ENCODE results near the gene ZBTB14. TPM values are rescaled to one million over a fixed set of nuclear protein-coding genes. Genes with fewer than 3 reads are reported as not detected.
A peak's percentile ranks its signal among the peaks of the same experiment; 100 is the strongest.

ZBTB14 gene
- total RNA-seq, 4 donors from 2014 or later = 16.1 to 23.6 (median 18.4) TPM

GRCh38 chr18:5294113-5294456, 1.4 kb downstream of the ZBTB14 start:
- WGBS, 2 donors = 57 to 58% methylated on average over 5 of the region's 5 CpGs
- Histone ChIP-seq H3K27ac (peak overlapping the region; percentile 76 to 92 (median 89)), H3K4me3 (replicated peaks in 1 of 3) (peak overlapping the region in 2 of 3 donors; percentile 54 to 69), H3K36me3 (peaks cover 12 to 17% of the 10 kb centered on the region in 2 donors), H3K27me3 (no peaks in the 10 kb centered on the region), H3K4me1 (no peaks in the 10 kb centered on the region), H3K9me3 (no peaks in the 10 kb centered on the region)
- TF ChIP-seq POLR2A (IDR thresholded peaks at IDR 0.05) = no peak
- TF ChIP-seq, protein P1, sequence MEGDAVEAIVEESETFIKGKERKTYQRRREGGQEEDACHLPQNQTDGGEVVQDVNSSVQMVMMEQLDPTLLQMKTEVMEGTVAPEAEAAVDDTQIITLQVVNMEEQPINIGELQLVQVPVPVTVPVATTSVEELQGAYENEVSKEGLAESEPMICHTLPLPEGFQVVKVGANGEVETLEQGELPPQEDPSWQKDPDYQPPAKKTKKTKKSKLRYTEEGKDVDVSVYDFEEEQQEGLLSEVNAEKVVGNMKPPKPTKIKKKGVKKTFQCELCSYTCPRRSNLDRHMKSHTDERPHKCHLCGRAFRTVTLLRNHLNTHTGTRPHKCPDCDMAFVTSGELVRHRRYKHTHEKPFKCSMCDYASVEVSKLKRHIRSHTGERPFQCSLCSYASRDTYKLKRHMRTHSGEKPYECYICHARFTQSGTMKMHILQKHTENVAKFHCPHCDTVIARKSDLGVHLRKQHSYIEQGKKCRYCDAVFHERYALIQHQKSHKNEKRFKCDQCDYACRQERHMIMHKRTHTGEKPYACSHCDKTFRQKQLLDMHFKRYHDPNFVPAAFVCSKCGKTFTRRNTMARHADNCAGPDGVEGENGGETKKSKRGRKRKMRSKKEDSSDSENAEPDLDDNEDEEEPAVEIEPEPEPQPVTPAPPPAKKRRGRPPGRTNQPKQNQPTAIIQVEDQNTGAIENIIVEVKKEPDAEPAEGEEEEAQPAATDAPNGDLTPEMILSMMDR (IDR thresholded peaks at IDR 0.05) = no peak
- intact Hi-C loops (cut with DNase I) = no loop called here
- no peak for DNase-seq

DNA sequence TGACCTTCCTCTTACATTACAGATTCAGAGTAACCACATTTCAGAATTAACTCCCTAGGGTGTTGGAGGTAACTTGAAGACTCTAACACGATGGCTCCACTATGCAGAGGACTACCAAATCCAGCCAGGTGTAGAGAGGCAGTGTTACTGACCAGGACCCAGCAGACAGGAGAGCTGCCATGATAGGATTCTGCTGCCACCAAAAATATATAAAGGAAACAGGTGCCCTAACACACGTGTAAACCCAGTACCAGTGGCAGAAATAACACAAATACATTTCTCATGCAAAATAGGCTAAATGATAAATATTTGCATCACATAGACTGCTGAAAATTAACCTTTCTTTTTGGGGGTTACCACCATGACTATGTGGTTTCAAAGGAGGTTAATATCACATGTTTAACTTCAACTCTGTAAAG, 7.0 kb downstream of the ZBTB14 start:
- TF ChIP-seq POLR2A (IDR thresholded peaks at IDR 0.05) = no peak
- TF ChIP-seq, protein P1 (IDR thresholded peaks at IDR 0.05) = no peak
- Histone ChIP-seq H3K27ac (no peak overlapping the region), H3K36me3 (peaks cover 12 to 17% of the 10 kb centered on the region in 2 donors), H3K4me1 (no peaks in the 10 kb centered on the region), H3K4me3 (replicated peaks in 1 of 3) (no peak overlapping the region), H3K9me3 (no peaks in the 10 kb centered on the region), H3K27me3 (no peaks in the 10 kb centered on the region)
- WGBS, 2 donors = 60 to 62% methylated on average over 2 of the region's 2 CpGs
- DNase-seq = no peak
- intact Hi-C loops (cut with DNase I) = no loop called here

GRCh38 chr18:5287854-5288253, 7.7 kb downstream of the ZBTB14 start:
- no peak overlapping the region for H3K4me3 ChIP-seq (replicated peaks in 1 of 3)
- H3K4me1 ChIP-seq = no peaks in the 10 kb centered on the region
- H3K27ac ChIP-seq = no peak overlapping the region
- peaks cover 12 to 17% of the 10 kb centered on the region in 2 donors for H3K36me3 ChIP-seq
- intact Hi-C loops (cut with DNase I) = no loop called here
- H3K9me3 ChIP-seq = no peaks in the 10 kb centered on the region
- no peaks in the 10 kb centered on the region for H3K27me3 ChIP-seq
- WGBS, 2 donors = 69 to 97% methylated on average over 2 of the region's 2 CpGs
- TF ChIP-seq, protein P1 (IDR thresholded peaks at IDR 0.05) = no peak
- no peak for TF ChIP-seq POLR2A (IDR thresholded peaks at IDR 0.05)
- no peak for DNase-seq

DNA sequence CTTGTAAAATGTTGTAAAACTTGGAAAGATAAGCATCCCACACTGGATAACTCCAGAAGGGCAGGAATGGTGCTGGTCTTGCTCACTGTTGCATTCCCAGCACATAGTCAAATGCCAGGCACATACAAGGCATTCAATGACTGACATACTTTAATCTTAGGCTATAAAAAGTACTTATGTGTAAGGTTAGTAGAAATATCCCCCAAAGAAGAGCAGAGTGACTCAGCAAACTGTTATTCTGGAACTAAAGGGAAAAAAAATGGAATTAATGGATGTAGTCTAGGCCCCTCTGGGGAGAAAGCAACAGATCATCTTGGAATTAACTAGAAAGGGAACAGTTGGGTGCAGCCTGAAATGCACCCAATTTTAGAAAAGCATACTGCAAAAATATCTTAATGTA, 9.0 kb downstream of the ZBTB14 start:
- H3K4me3 ChIP-seq (replicated peaks in 1 of 3) = no peak overlapping the region
- H3K4me1 ChIP-seq = no peaks in the 10 kb centered on the region
- no peaks in the 10 kb centered on the region for H3K27me3 ChIP-seq
- no peaks in the 10 kb centered on the region for H3K9me3 ChIP-seq
- no peak overlapping the region for H3K27ac ChIP-seq
- intact Hi-C loops (cut with DNase I) = no loop called here
- TF ChIP-seq POLR2A (IDR thresholded peaks at IDR 0.05) = no peak
- TF ChIP-seq, protein P1 (IDR thresholded peaks at IDR 0.05) = no peak
- H3K36me3 ChIP-seq = peaks cover 10 to 16% of the 10 kb centered on the region in 2 donors
- no peak for DNase-seq

- WGBS, 2 donors = 70 to 76% methylated on average over 2 of the region's 2 CpGs
- no peak overlapping the region for H3K4me3 ChIP-seq (replicated peaks in 1 of 3)
- H3K9me3 ChIP-seq = no peaks in the 10 kb centered on the region
- no peaks in the 10 kb centered on the region for H3K27me3 ChIP-seq
- TF ChIP-seq, protein P1 (IDR thresholded peaks at IDR 0.05) = no peak
- TF ChIP-seq POLR2A (IDR thresholded peaks at IDR 0.05) = no peak
- peaks cover 0 to 4% of the 10 kb centered on the region in 2 donors for H3K36me3 ChIP-seq
- no peak for DNase-seq
- H3K27ac ChIP-seq = no peak overlapping the region
- intact Hi-C loops (cut with DNase I) = no loop called here
- H3K4me1 ChIP-seq = no peaks in the 10 kb centered on the region
Measured at GRCh38 chr18:5285326-5285725, 10.2 kb downstream of the ZBTB14 start.

Measured in thyroid gland (tissue), 4 donors.